ENCODE data around the gene GCKR. TPM values are rescaled to one million over a fixed set of nuclear protein-coding genes. Genes with fewer than 3 reads are reported as not detected.
"Not testable (repeated sequence)": the region's sequence is repeated elsewhere in the genome, so short reads cannot be mapped to it uniquely, and the experiment has no call there.

Gene GCKR
- total and polyA plus RNA-seq, 4 donors, result 0.13 to 7.7 (median 1.5) TPM

DNA sequence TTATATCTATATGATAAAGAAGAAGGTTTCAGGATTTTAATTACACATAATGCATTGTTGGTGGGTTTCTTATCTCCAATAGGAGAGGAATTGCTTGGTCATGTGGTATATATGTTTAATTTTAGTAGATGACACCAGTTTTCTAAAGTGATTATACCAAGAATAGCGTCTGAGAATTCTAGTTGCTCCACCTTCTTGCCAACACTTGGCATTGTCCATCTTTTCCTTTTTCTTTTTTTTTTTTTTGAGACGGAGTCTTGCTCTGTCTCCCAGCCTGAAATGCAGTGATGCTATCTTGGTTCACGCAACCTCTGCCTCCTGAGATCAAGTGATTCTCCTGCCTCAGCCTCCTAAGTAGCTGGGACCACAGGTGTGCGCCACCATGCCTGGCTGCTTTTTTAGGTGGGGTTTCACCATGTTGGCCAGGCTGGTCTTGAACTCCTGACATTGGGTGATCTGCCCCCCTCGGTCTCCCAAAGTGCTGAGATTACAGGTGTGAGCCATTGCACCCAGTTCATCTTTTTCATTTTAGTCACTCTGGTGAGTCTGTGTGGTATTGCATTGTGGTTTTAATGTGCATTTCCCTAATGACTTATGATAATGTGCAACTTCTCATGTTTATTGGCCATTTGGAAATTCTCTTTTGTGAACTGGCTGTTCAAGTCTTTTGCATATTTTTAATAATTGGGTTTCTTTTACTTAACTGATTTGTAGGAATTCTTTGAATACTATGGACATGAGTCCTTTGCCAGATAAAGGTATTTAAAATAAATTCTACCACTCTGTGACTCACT, 48.9 kb downstream of the GCKR start:
- intact Hi-C loops (cut with DNase I), result no loop called here
- H3K27ac ChIP-seq (ENCODE audit: low read depth in 1 of 2, low read length in 2 of 2), result no peak overlapping the region
- no peaks in the 10 kb centered on the region for H3K9me3 ChIP-seq (ENCODE audit: control insufficient read depth, low read length)
- H3K4me3 ChIP-seq (ENCODE audit: low read length in 2 of 2), result no peak overlapping the region
- ATAC-seq (ENCODE audit: low FRiP score) (no peak), DNase-seq (no peak)
- no peaks in the 10 kb centered on the region for H3K27me3 ChIP-seq (ENCODE audit: control insufficient read depth in 1 of 2, insufficient read depth in 2 of 2, low read length in 1 of 2)
- 85 to 90% methylated on average over 5 of the region's 5 CpGs for WGBS, 2 donors
- no peaks in the 10 kb centered on the region for H3K4me1 ChIP-seq (ENCODE audit: control insufficient read depth in 1 of 2, insufficient read depth in 2 of 2, low read length in 2 of 2)
- H3K36me3 ChIP-seq (ENCODE audit: control insufficient read depth in 1 of 2, insufficient read depth in 2 of 2, low read length in 1 of 2), result no peaks in the 10 kb centered on the region

DNA sequence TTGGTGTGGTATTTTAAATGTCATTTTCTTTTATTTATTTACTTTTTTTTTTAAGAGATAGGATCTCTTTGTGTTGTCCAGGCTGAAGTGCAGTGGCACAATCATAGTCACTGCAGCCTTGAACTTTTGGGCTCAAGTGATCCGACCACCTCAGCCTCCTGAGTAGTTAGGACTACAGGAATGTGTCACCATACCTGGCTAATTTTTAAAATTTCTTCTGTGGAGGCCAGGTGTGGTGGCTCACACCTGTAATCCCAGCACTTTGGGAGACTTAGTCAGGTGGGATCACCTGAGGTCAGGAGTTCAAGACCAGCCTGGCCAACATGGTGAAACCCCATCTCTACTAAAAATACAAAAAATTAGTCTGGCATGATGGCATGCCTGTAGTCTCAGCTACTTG, 52.7 kb downstream of the GCKR start:
- Histone ChIP-seq H3K27ac (ENCODE audit: low read depth in 1 of 2, low read length in 2 of 2) (no peak overlapping the region), H3K4me1 (ENCODE audit: control insufficient read depth in 1 of 2, insufficient read depth in 2 of 2, low read length in 2 of 2) (no peaks in the 10 kb centered on the region), H3K4me3 (ENCODE audit: low read length in 2 of 2) (no peak overlapping the region), H3K9me3 (ENCODE audit: control insufficient read depth, low read length) (no peaks in the 10 kb centered on the region), H3K27me3 (ENCODE audit: control insufficient read depth in 1 of 2, insufficient read depth in 2 of 2, low read length in 1 of 2) (no peaks in the 10 kb centered on the region), H3K36me3 (ENCODE audit: control insufficient read depth in 1 of 2, insufficient read depth in 2 of 2, low read length in 1 of 2) (no peaks in the 10 kb centered on the region)
- no peak for DNase-seq
- ATAC-seq (ENCODE audit: low FRiP score), result no peak
- intact Hi-C loops (cut with DNase I), result no loop called here
- WGBS, 2 donors, result 82 to 83% methylated on average over 1 of the region's 1 CpG

DNA sequence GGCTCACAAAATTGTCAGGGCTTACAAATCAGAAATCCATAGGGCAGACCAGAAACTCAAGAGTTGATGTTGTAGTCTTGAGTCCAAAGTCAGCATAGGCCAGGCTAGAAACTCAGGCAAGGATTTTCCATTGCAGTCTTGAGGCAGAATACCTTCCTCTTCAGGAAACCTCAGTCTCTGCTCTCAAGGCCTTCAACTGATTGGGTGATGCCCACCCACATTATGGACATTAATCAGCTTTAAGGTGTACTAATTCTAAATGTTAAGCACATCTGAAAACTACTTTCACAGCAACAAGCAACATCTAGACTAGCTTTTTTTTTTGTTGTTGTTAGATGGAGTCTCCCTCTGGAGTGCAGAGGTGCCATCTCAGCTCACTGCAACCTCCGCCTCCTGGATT, 54.9 kb downstream of the GCKR start:
- no peaks in the 10 kb centered on the region for H3K9me3 ChIP-seq (ENCODE audit: control insufficient read depth, low read length)
- ATAC-seq (ENCODE audit: low FRiP score) (no peak), DNase-seq (no peak)
- 98 to 100% methylated on average over 1 of the region's 1 CpG for WGBS, 2 donors
- no peak overlapping the region for H3K4me3 ChIP-seq (ENCODE audit: low read length in 2 of 2)
- no peaks in the 10 kb centered on the region for H3K4me1 ChIP-seq (ENCODE audit: control insufficient read depth in 1 of 2, insufficient read depth in 2 of 2, low read length in 2 of 2)
- no peak overlapping the region for H3K27ac ChIP-seq (ENCODE audit: low read depth in 1 of 2, low read length in 2 of 2)
- intact Hi-C loops (cut with DNase I), result no loop called here
- H3K27me3 ChIP-seq (ENCODE audit: control insufficient read depth in 1 of 2, insufficient read depth in 2 of 2, low read length in 1 of 2), result no peaks in the 10 kb centered on the region
- H3K36me3 ChIP-seq (ENCODE audit: control insufficient read depth in 1 of 2, insufficient read depth in 2 of 2, low read length in 1 of 2), result no peaks in the 10 kb centered on the region

DNA sequence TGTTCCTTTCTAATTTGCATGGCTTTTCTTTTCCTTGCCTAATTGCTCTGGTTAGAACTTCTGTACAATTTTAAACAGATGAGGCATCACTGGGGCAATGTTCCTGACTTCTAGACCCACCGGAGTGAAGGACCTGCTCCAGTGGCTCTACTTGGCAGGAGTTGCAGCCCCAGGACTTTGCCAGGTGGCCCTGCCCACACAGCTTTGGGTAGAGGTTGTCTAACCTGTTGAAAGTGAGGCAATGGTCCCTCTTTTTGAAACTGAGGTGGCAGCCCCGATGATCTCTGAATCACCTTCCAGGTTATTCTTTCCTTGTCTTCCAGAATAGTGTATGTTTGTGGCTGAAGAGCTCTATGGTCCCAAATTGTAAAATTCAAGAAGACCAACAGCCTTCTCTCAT, 56.3 kb downstream of the GCKR start:
- ATAC-seq (ENCODE audit: low FRiP score) (no peak), DNase-seq (no peak)
- Histone ChIP-seq H3K27ac (ENCODE audit: low read depth in 1 of 2, low read length in 2 of 2) (no peak overlapping the region), H3K9me3 (ENCODE audit: control insufficient read depth, low read length) (no peaks in the 10 kb centered on the region), H3K36me3 (ENCODE audit: control insufficient read depth in 1 of 2, insufficient read depth in 2 of 2, low read length in 1 of 2) (no peaks in the 10 kb centered on the region), H3K4me1 (ENCODE audit: control insufficient read depth in 1 of 2, insufficient read depth in 2 of 2, low read length in 2 of 2) (no peaks in the 10 kb centered on the region), H3K27me3 (ENCODE audit: control insufficient read depth in 1 of 2, insufficient read depth in 2 of 2, low read length in 1 of 2) (no peaks in the 10 kb centered on the region), H3K4me3 (ENCODE audit: low read length in 2 of 2) (no peak overlapping the region)
- WGBS, 2 donors, result 72 to 74% methylated on average over 2 of the region's 2 CpGs
- intact Hi-C loops (cut with DNase I), result no loop called here

DNA sequence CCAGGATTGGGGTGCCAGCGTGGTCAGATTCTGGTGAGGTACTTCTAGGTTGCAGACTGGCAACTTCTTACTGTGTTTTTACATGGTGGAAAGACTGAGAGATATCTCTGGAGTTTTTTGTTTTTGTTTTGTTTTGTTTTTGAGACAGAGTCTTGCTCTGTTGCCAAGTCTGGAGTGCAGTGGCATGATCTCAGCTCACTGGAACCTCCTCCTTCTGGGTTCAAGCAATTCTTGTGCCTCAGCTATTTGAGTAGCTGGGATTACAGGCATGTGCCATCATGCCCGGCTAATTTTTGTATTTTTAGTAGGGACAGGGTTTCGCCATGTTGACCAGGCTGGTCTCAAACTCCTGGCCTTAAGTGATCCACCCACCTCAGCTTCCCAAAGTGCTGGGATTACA, 57.8 kb downstream of the GCKR start:
- H3K9me3 ChIP-seq (ENCODE audit: control insufficient read depth, low read length); H3K27me3 ChIP-seq (ENCODE audit: control insufficient read depth in 1 of 2, insufficient read depth in 2 of 2, low read length in 1 of 2); ATAC-seq (ENCODE audit: low FRiP score); H3K36me3 ChIP-seq (ENCODE audit: control insufficient read depth in 1 of 2, insufficient read depth in 2 of 2, low read length in 1 of 2); intact Hi-C loops (cut with DNase I); H3K27ac ChIP-seq (ENCODE audit: low read depth in 1 of 2, low read length in 2 of 2); DNase-seq; H3K4me3 ChIP-seq (ENCODE audit: low read length in 2 of 2); H3K4me1 ChIP-seq (ENCODE audit: control insufficient read depth in 1 of 2, insufficient read depth in 2 of 2, low read length in 2 of 2): not testable (repeated sequence)
- 65 to 72% methylated on average over 3 of the region's 3 CpGs for WGBS, 2 donors

DNA sequence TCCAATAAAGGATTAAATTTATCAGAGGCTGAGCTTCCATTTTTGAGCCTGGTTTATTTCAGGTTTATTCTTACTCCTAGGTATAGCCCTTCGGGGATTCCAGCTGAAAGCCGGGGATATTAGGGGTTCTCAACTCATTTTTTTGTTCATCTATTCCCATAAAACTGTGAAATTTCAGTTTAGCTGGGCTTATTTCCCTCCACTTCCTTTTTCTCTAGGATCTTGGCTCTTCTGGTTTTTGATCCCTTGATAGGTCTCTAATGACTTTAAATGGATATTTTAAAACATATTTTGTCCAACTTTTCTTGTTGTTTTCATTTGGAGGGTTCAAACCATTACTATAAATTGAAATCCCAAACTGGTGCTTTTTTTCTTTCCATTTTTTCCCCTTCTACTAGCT, 62.6 kb downstream of the GCKR start:
- Histone ChIP-seq H3K27ac (ENCODE audit: low read depth in 1 of 2, low read length in 2 of 2) (no peak overlapping the region), H3K27me3 (ENCODE audit: control insufficient read depth in 1 of 2, insufficient read depth in 2 of 2, low read length in 1 of 2) (no peaks in the 10 kb centered on the region), H3K36me3 (ENCODE audit: control insufficient read depth in 1 of 2, insufficient read depth in 2 of 2, low read length in 1 of 2) (no peaks in the 10 kb centered on the region), H3K9me3 (ENCODE audit: control insufficient read depth, low read length) (no peaks in the 10 kb centered on the region), H3K4me1 (ENCODE audit: control insufficient read depth in 1 of 2, insufficient read depth in 2 of 2, low read length in 2 of 2) (no peaks in the 10 kb centered on the region), H3K4me3 (ENCODE audit: low read length in 2 of 2) (no peak overlapping the region)
- ATAC-seq (ENCODE audit: low FRiP score) (no peak), DNase-seq (no peak)
- 75 to 78% methylated on average over 2 of the region's 2 CpGs for WGBS, 2 donors
- intact Hi-C loops (cut with DNase I), result no loop called here

DNA sequence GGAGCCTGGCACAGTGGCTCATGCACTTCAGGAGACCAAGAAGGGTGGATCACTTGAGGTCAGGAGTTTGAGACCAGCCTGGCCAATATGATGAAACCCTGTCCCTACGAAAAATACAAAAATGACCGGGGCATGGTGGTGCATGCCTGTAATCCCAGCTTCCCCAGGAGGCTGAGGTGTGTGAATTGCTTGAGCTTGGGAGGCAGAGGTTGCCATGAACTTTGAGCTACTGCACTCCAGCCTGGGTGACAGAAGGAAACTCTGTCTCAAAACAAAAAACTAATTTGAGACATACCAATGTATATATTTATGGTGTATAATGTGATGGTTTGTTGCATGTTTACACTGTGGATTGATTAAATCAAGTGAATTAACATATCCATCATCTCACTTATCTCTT, 64.4 kb downstream of the GCKR start:
- 87 to 91% methylated on average over 2 of the region's 2 CpGs for WGBS, 2 donors
- Histone ChIP-seq H3K36me3 (ENCODE audit: control insufficient read depth in 1 of 2, insufficient read depth in 2 of 2, low read length in 1 of 2) (no peaks in the 10 kb centered on the region), H3K27ac (ENCODE audit: low read depth in 1 of 2, low read length in 2 of 2) (no peak overlapping the region), H3K27me3 (ENCODE audit: control insufficient read depth in 1 of 2, insufficient read depth in 2 of 2, low read length in 1 of 2) (no peaks in the 10 kb centered on the region), H3K4me3 (ENCODE audit: low read length in 2 of 2) (no peak overlapping the region), H3K4me1 (ENCODE audit: control insufficient read depth in 1 of 2, insufficient read depth in 2 of 2, low read length in 2 of 2) (no peaks in the 10 kb centered on the region), H3K9me3 (ENCODE audit: control insufficient read depth, low read length) (no peaks in the 10 kb centered on the region)
- no peak for ATAC-seq (ENCODE audit: low FRiP score)
- intact Hi-C loops (cut with DNase I), result no loop called here
- no peak for DNase-seq

DNA sequence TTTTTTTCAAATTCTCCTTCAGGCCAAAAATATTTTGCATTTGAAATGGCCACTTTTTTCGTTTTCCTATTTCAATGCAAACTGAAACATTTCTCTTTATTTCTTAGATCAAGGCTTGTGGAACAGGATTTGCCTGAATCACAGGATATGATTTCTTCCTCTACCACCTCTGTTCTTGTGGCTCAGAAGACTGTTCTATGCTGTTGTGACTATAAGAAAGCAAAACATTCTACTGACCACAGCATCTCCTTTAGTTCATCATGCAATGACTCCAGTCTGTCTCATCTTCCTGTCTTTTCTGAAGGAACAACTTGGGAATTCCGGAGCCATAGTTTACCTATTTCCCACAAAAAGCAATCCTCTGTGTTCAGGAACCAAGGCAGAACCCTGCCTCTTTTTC, 70.0 kb downstream of the GCKR start:
- intact Hi-C loops (cut with DNase I), result no loop called here
- H3K4me1 ChIP-seq (ENCODE audit: control insufficient read depth in 1 of 2, insufficient read depth in 2 of 2, low read length in 2 of 2), result no peaks in the 10 kb centered on the region
- DNase-seq, result no peak
- no peaks in the 10 kb centered on the region for H3K36me3 ChIP-seq (ENCODE audit: control insufficient read depth in 1 of 2, insufficient read depth in 2 of 2, low read length in 1 of 2)
- no peak overlapping the region for H3K4me3 ChIP-seq (ENCODE audit: low read length in 2 of 2)
- H3K27me3 ChIP-seq (ENCODE audit: control insufficient read depth in 1 of 2, insufficient read depth in 2 of 2, low read length in 1 of 2), result peaks cover 0 to 2% of the 10 kb centered on the region in 2 donors
- 61% methylated on average over 2 of the region's 2 CpGs for WGBS, 2 donors
- no peak overlapping the region for H3K27ac ChIP-seq (ENCODE audit: low read depth in 1 of 2, low read length in 2 of 2)
- peaks cover 3% of the 10 kb centered on the region for H3K9me3 ChIP-seq (ENCODE audit: control insufficient read depth, low read length)
- ATAC-seq (ENCODE audit: low FRiP score), result no peak

DNA sequence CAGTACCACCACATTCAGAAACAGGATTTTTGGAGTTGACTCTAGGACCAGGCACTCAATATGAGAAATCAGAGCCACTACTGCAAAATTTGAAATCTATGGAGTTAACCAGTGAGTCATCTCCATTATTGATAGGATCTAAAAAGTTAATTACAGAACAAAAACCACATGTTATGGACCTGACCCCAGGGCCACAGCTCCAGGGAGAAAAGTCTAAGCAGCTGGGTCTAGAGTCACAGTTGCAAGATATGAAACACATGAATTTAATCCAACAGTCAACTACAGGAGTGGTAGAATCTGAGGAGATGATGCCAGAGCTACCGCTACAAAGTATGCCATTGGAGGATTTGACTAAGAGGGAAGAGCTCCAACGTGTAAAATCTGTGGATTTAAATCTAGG, 72.8 kb downstream of the GCKR start:
- H3K27me3 ChIP-seq (ENCODE audit: control insufficient read depth in 1 of 2, insufficient read depth in 2 of 2, low read length in 1 of 2), result peaks cover 0 to 2% of the 10 kb centered on the region in 2 donors
- DNase-seq, result no peak
- peaks cover 9% of the 10 kb centered on the region for H3K9me3 ChIP-seq (ENCODE audit: control insufficient read depth, low read length)
- 52 to 54% methylated on average over 2 of the region's 2 CpGs for WGBS, 2 donors
- H3K27ac ChIP-seq (ENCODE audit: low read depth in 1 of 2, low read length in 2 of 2), result no peak overlapping the region
- H3K36me3 ChIP-seq (ENCODE audit: control insufficient read depth in 1 of 2, insufficient read depth in 2 of 2, low read length in 1 of 2), result no peaks in the 10 kb centered on the region
- intact Hi-C loops (cut with DNase I), result no loop called here
- no peak overlapping the region for H3K4me3 ChIP-seq (ENCODE audit: low read length in 2 of 2)
- no peaks in the 10 kb centered on the region for H3K4me1 ChIP-seq (ENCODE audit: control insufficient read depth in 1 of 2, insufficient read depth in 2 of 2, low read length in 2 of 2)
- ATAC-seq (ENCODE audit: low FRiP score), result no peak

Measured in aorta (tissue), 5 donors.